GM23338 (cell line): ENCODE results near the gene PARP8. TPM values are rescaled to one million over a fixed set of nuclear protein-coding genes. Genes with fewer than 3 reads are reported as not detected.
A peak's percentile ranks its signal among the peaks of the same experiment; 100 is the strongest.
"Not testable (repeated sequence)": the region's sequence is repeated elsewhere in the genome, so short reads cannot be mapped to it uniquely, and the experiment has no call there.

Experiments
- ATAC-seq: fragments of 200-7000 bp; cut with Tn5 transposase; 3 replicates; pipeline ENCODE4 v1.9.1; 2020
- DNase-seq: peaks from one replicate; pipeline ENCODE4 v3.0.0-alpha.2; 2015; ENCODE audit warnings: low spot score
- H2AFZ ChIP-seq: fragments of 200-600 bp; sonication (generic); 2 replicates; pipeline ENCODE4 v1.8.0; 2016; ENCODE audit warnings: antibody characterized with exemption, mild to moderate bottlenecking, moderate library complexity
- H3F3A ChIP-seq: fragments of 200-600 bp; sonication (generic); replicated peaks from 2 replicates; pipeline ENCODE4 v1.8.0; 2017; ENCODE audit warnings: antibody characterized with exemption, mixed run types, low read depth
- H3K27ac ChIP-seq: fragments of 200-600 bp; sonication (generic); 2 replicates; pipeline ENCODE4 v1.6.1; 2016; ENCODE audit warnings: low read depth
- H3K27me3 ChIP-seq: fragments of 200-600 bp; sonication (generic); 2 replicates; pipeline ENCODE4 v1.8.0; 2016; ENCODE audit warnings: mild to moderate bottlenecking, mixed run types, moderate library complexity; ENCODE audit not compliant: insufficient read depth
- H3K36me3 ChIP-seq: fragments of 200-600 bp; sonication (generic); 2 replicates; pipeline ENCODE4 v1.8.0; 2016; ENCODE audit warnings: mild to moderate bottlenecking; ENCODE audit not compliant: insufficient read depth
- H3K4me1 ChIP-seq: fragments of 200-600 bp; sonication (generic); 2 replicates; pipeline ENCODE4 v1.8.0; 2016; ENCODE audit warnings: mild to moderate bottlenecking, moderate library complexity; ENCODE audit not compliant: insufficient read depth
- H3K4me2 ChIP-seq: fragments of 200-600 bp; sonication (generic); 2 replicates; pipeline ENCODE4 v1.7.1; 2017; ENCODE audit warnings: mixed run types
- H3K4me3 ChIP-seq: fragments of 200-600 bp; sonication (generic); 2 replicates; pipeline ENCODE4 v1.6.1; 2016; ENCODE audit warnings: mixed run types
- H3K79me2 ChIP-seq: fragments of 200-600 bp; sonication (generic); replicated peaks from 2 replicates; pipeline ENCODE4 v1.8.0; 2017; ENCODE audit warnings: mild to moderate bottlenecking; ENCODE audit not compliant: insufficient read depth
- H3K9me2 ChIP-seq: fragments of 200-600 bp; sonication (generic); 2 replicates; pipeline ENCODE4 v1.8.0; 2017; ENCODE audit not compliant: insufficient read depth
- H4K20me1 ChIP-seq: fragments of 200-600 bp; sonication (generic); replicated peaks from 2 replicates; pipeline ENCODE4 v1.8.0; 2017; ENCODE audit warnings: mild to moderate bottlenecking; ENCODE audit not compliant: insufficient read depth
- H3K27ac Mint-ChIP-seq: 2 replicates; pipeline ENCODE4 v1.8.0; 2020; ENCODE audit warnings: inconsistent platforms, mild to moderate bottlenecking, moderate library complexity, mixed read lengths
- H3K27me3 Mint-ChIP-seq: 3 replicates; pipeline ENCODE4 v1.8.0; 2022; ENCODE audit warnings: low read depth, mild to moderate bottlenecking, moderate library complexity, mixed read lengths, inconsistent platforms; ENCODE audit not compliant: insufficient read depth, poor library complexity
- H3K36me3 Mint-ChIP-seq: 3 replicates; pipeline ENCODE4 v1.8.0; 2021; ENCODE audit warnings: low read depth, mild to moderate bottlenecking, inconsistent platforms, moderate library complexity, mixed read lengths
- H3K4me1 Mint-ChIP-seq: 3 replicates; pipeline ENCODE4 v1.8.0; 2020; ENCODE audit warnings: mild to moderate bottlenecking, inconsistent platforms, mixed read lengths
- H3K4me3 Mint-ChIP-seq: 3 replicates; pipeline ENCODE4 v1.8.0; 2021; ENCODE audit warnings: moderate library complexity, mild to moderate bottlenecking, inconsistent platforms, mixed read lengths
- H3K9me3 Mint-ChIP-seq: 3 replicates; pipeline ENCODE4 v1.8.0; 2020; ENCODE audit warnings: moderate library complexity, mild to moderate bottlenecking, inconsistent platforms, mixed read lengths
- CREB1 ChIP-seq: fragments of 250-450 bp; sonication (Bioruptor Pico); IDR thresholded peaks from 2 replicates; pipeline ENCODE4 v1.5.0; 2020; ENCODE audit warnings: low read depth, mild to moderate bottlenecking, moderate library complexity
- ETS1 ChIP-seq: IDR thresholded peaks from 2 replicates; pipeline ENCODE4 v1.6.1; 2016; ENCODE audit warnings: antibody characterized with exemption
- EZH2 ChIP-seq: fragments of 200-600 bp; sonication (generic); IDR thresholded peaks from one replicate; pipeline ENCODE4 v1.8.0; 2017; ENCODE audit warnings: antibody characterized with exemption, mild to moderate bottlenecking, low read depth; ENCODE audit not compliant: unreplicated experiment
- EZH2phosphoT487 ChIP-seq: fragments of 200-600 bp; sonication (generic); IDR thresholded peaks from one replicate; pipeline ENCODE4 v1.8.1; 2018; ENCODE audit warnings: antibody characterized with exemption; ENCODE audit not compliant: unreplicated experiment
- JUNB ChIP-seq: IDR thresholded peaks from one replicate; pipeline ENCODE4 v1.6.1; 2016; ENCODE audit warnings: antibody characterized with exemption; ENCODE audit not compliant: unreplicated experiment
- NANOG ChIP-seq: IDR thresholded peaks from 2 replicates; pipeline ENCODE4 v1.6.1; 2016; ENCODE audit warnings: antibody characterized with exemption, borderline replicate concordance
- POLR2AphosphoS5 ChIP-seq: IDR thresholded peaks from 2 replicates; pipeline ENCODE4 v1.6.1; 2016; ENCODE audit warnings: antibody characterized with exemption, low read depth
- STAT1 ChIP-seq: IDR thresholded peaks from one replicate; pipeline ENCODE4 v1.6.1; 2016; ENCODE audit warnings: antibody characterized with exemption; ENCODE audit not compliant: unreplicated experiment
- ZNF114 ChIP-seq: fragments of 250-450 bp; sonication (Bioruptor Pico); IDR thresholded peaks from 2 replicates; pipeline ENCODE4 v1.5.0; 2020; ENCODE audit warnings: mild to moderate bottlenecking, moderate library complexity
- ZNF331 ChIP-seq: fragments of 250-450 bp; sonication (Bioruptor Pico); IDR thresholded peaks from 2 replicates; pipeline ENCODE4 v1.5.0; 2020; ENCODE audit warnings: low read depth, mild to moderate bottlenecking, moderate library complexity
- polyA plus RNA-seq: library from polyadenylated mRNA; unstranded; fragments of >200 nt; fragmentation: Nextera tagmentation; extraction: Ambion mirVana; gene quantifications from 2 replicates; pipeline ENCODE4 v1.2.1, GENCODE V29; 2016
- total RNA-seq: library from RNA; depleted of rRNA; stranded (reverse); fragments of >200 nt; shearing (Covaris generic); gene quantifications from 2 replicates; pipeline ENCODE4 v1.2.3, GENCODE V29; 2014
- TF ChIP-seq, protein P1 (sequence below): IDR thresholded peaks from one replicate; pipeline ENCODE4 v1.6.1; 2018; ENCODE audit warnings: antibody characterized with exemption; ENCODE audit not compliant: unreplicated experiment
- TF ChIP-seq, protein P2 (sequence below), 2 experiments: fragments of 200-600 bp in 1 of 2; sonication (generic) in 1 of 2; conservative IDR thresholded peaks; 2 replicates each; pipeline versions ENCODE4 v1.5.1 to v1.6.1; 2016 to 2017; ENCODE audit warnings: antibody characterized with exemption in 2 of 2, low read depth in 2 of 2, mild to moderate bottlenecking in 2 of 2, moderate library complexity in 1 of 2

PARP8 gene
- total and polyA plus RNA-seq, 2 experiments from 2014 or later, result 13.0 to 25.0 TPM

- TF ChIP-seq, protein P1, sequence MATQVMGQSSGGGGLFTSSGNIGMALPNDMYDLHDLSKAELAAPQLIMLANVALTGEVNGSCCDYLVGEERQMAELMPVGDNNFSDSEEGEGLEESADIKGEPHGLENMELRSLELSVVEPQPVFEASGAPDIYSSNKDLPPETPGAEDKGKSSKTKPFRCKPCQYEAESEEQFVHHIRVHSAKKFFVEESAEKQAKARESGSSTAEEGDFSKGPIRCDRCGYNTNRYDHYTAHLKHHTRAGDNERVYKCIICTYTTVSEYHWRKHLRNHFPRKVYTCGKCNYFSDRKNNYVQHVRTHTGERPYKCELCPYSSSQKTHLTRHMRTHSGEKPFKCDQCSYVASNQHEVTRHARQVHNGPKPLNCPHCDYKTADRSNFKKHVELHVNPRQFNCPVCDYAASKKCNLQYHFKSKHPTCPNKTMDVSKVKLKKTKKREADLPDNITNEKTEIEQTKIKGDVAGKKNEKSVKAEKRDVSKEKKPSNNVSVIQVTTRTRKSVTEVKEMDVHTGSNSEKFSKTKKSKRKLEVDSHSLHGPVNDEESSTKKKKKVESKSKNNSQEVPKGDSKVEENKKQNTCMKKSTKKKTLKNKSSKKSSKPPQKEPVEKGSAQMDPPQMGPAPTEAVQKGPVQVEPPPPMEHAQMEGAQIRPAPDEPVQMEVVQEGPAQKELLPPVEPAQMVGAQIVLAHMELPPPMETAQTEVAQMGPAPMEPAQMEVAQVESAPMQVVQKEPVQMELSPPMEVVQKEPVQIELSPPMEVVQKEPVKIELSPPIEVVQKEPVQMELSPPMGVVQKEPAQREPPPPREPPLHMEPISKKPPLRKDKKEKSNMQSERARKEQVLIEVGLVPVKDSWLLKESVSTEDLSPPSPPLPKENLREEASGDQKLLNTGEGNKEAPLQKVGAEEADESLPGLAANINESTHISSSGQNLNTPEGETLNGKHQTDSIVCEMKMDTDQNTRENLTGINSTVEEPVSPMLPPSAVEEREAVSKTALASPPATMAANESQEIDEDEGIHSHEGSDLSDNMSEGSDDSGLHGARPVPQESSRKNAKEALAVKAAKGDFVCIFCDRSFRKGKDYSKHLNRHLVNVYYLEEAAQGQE, result no peak
- no peak for TF ChIP-seq EZH2phosphoT487
- no peak for TF ChIP-seq NANOG
- no peak for TF ChIP-seq CREB1 (CRISPR knock-in tag)
- TF ChIP-seq ETS1, result no peak
Measured at GRCh38 chr5:50665091-50665490, 1.3 kb upstream of the PARP8 start (continued).

- peaks cover 21% of the 10 kb centered on the region for H3K4me1 ChIP-seq
- H3K79me2 ChIP-seq, result peaks cover 29% of the 10 kb centered on the region
- H3K36me3 ChIP-seq, H4K20me1 ChIP-seq, ATAC-seq, H2AFZ ChIP-seq, H3K9me2 ChIP-seq, H3K9me3 Mint-ChIP-seq, H3K36me3 Mint-ChIP-seq, H3F3A ChIP-seq: not testable (repeated sequence)
- H3K27me3 Mint-ChIP-seq, result peaks cover 20% of the 10 kb centered on the region
- H3K27ac ChIP-seq, result 0 out of 2 replicates have a peak overlapping the region, but pooled peaks have one; percentile 60
- H3K4me3 Mint-ChIP-seq, result peak overlapping the region; percentile 90
- H3K27ac Mint-ChIP-seq, result peak overlapping the region; percentile 95
- H3K4me2 ChIP-seq, result peak overlapping the region; percentile 80
- peak overlapping the region; percentile 57 for H3K4me3 ChIP-seq
- peaks cover 11% of the 10 kb centered on the region; the same call in 1 of the 2 replicates for H3K27me3 ChIP-seq
- peak; percentile 33 for DNase-seq
- H3K4me1 Mint-ChIP-seq, result peaks cover 31% of the 10 kb centered on the region
Measured at GRCh38 chr5:50665761-50666202, 655 bp upstream of the PARP8 start.

GRCh38 chr5:50667023-50667652 is 701 bp downstream of the PARP8 start:
- Mint-ChIP-seq H3K36me3 (0 out of 3 replicates have a peak, but pooled peaks cover 8% of the 10 kb centered on the region), H3K9me3 (no peaks in the 10 kb centered on the region), H3K4me3 (peak overlapping the region; percentile 99), H3K27ac (peak overlapping the region; percentile 97), H3K4me1 (peaks cover 41% of the 10 kb centered on the region), H3K27me3 (peaks cover 20% of the 10 kb centered on the region)
- H3K36me3 ChIP-seq, result no peaks in the 10 kb centered on the region
- peak overlapping the region; percentile 80 for H3K4me2 ChIP-seq
- ATAC-seq (peak; percentile 83), DNase-seq (peak; percentile 76)
- H4K20me1 ChIP-seq, result peaks cover 6% of the 10 kb centered on the region; the same call in 1 of the 2 replicates
- peaks cover 42% of the 10 kb centered on the region for H3K79me2 ChIP-seq
- H3K4me1 ChIP-seq, result peaks cover 26% of the 10 kb centered on the region
- peak overlapping the region; percentile 98 for H3K27ac ChIP-seq
- H2AFZ ChIP-seq, result no peak overlapping the region
- H3K27me3 ChIP-seq, result peaks cover 11% of the 10 kb centered on the region; the same call in 1 of the 2 replicates
- H3K9me2 ChIP-seq, result no peaks in the 10 kb centered on the region
- no peaks in the 10 kb centered on the region for H3F3A ChIP-seq
- peak overlapping the region; percentile 57 for H3K4me3 ChIP-seq
- TF ChIP-seq POLR2AphosphoS5, result no peak
- TF ChIP-seq, protein P2, sequence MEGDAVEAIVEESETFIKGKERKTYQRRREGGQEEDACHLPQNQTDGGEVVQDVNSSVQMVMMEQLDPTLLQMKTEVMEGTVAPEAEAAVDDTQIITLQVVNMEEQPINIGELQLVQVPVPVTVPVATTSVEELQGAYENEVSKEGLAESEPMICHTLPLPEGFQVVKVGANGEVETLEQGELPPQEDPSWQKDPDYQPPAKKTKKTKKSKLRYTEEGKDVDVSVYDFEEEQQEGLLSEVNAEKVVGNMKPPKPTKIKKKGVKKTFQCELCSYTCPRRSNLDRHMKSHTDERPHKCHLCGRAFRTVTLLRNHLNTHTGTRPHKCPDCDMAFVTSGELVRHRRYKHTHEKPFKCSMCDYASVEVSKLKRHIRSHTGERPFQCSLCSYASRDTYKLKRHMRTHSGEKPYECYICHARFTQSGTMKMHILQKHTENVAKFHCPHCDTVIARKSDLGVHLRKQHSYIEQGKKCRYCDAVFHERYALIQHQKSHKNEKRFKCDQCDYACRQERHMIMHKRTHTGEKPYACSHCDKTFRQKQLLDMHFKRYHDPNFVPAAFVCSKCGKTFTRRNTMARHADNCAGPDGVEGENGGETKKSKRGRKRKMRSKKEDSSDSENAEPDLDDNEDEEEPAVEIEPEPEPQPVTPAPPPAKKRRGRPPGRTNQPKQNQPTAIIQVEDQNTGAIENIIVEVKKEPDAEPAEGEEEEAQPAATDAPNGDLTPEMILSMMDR (conservative IDR thresholded peaks at IDR 0.05; ENCODE audit: low read depth in 2 of 2), result no peak
- TF ChIP-seq JUNB, result no peak
- no peak for TF ChIP-seq ZNF331 (CRISPR knock-in tag)
- no peak for TF ChIP-seq NANOG
- TF ChIP-seq ZNF114 (CRISPR knock-in tag), result no peak
- TF ChIP-seq EZH2, result no peak
- no peak for TF ChIP-seq STAT1
- TF ChIP-seq, protein P1, result no peak
